Fibroblast of lung (primary cell): ENCODE data around the gene ALDH7A1.

Experiments used
- EZH2 ChIP-seq: IDR thresholded peaks from 2 replicates; pipeline ENCODE4 v1.5.1; 2012; ENCODE audit warnings: low read length, control low read depth, mild to moderate bottlenecking; ENCODE audit errors: missing control alignments
- TF ChIP-seq, protein P1 (sequence below), 2 donors: IDR thresholded peaks in 1 of 2; conservative IDR thresholded peaks in 1 of 2; 1 replicate in 1 of 2; 2 replicates in 1 of 2; pipeline ENCODE4 v1.5.1; 2011 to 2012; ENCODE audit warnings: low read length in 2 of 2, control low read depth in 1 of 2, inconsistent platforms in 1 of 2, low read depth in 1 of 2, mild to moderate bottlenecking in 1 of 2

DNA sequence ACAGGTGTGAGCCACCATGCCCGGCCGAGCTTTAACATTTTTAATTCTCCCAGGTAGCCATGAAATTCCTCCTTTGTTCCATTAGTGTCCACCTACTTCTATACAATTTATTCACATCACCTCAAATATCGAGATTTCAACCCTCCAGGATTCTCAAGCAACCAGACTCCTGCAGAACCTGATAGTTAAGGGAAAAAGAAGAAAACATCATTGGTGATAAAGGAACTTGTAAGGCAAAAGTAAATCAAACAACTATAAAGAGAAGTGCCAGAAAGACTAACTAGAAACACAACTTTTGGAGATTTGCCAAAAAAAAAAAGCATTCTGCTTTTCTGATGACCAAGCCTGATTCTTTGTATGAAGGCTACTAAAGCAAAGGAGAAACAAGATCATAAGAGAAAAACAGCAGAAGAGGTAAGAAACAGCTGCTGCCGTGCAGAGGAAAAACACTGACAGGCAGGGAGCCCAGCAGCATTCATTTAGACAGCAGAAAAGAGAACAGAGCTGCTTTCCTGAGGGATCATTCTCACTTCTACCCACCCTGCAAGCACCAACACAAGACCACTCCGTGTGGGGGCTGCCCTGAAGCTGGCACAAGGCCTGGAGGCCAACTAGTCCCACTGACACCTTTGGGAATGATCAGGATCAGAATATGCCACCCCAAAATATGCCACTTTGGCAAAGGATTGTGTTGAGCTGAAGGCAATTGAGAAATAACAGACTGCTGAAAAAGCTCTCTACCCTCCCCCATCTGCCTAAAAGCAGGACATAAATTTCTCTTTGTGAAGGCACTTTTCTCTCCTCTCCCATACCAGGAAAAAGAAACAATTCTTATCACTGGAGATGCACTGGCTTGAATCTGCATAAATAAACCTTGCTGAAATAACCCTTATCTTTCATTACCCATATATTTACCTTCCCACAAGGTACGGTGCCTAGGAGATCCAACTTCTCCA is 75.1 kb downstream of the ALDH7A1 start:
- TF ChIP-seq, protein P1, sequence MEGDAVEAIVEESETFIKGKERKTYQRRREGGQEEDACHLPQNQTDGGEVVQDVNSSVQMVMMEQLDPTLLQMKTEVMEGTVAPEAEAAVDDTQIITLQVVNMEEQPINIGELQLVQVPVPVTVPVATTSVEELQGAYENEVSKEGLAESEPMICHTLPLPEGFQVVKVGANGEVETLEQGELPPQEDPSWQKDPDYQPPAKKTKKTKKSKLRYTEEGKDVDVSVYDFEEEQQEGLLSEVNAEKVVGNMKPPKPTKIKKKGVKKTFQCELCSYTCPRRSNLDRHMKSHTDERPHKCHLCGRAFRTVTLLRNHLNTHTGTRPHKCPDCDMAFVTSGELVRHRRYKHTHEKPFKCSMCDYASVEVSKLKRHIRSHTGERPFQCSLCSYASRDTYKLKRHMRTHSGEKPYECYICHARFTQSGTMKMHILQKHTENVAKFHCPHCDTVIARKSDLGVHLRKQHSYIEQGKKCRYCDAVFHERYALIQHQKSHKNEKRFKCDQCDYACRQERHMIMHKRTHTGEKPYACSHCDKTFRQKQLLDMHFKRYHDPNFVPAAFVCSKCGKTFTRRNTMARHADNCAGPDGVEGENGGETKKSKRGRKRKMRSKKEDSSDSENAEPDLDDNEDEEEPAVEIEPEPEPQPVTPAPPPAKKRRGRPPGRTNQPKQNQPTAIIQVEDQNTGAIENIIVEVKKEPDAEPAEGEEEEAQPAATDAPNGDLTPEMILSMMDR (conservative IDR thresholded peaks at IDR 0.05 in 1 of 2, IDR thresholded peaks at IDR 0.05 in 1 of 2; ENCODE audit: low read depth in 1 of 2, low read length in 2 of 2): no peak
- TF ChIP-seq EZH2: no peak
